ENCODE measurements around the gene IGF1R.

Gene IGF1R

DNA sequence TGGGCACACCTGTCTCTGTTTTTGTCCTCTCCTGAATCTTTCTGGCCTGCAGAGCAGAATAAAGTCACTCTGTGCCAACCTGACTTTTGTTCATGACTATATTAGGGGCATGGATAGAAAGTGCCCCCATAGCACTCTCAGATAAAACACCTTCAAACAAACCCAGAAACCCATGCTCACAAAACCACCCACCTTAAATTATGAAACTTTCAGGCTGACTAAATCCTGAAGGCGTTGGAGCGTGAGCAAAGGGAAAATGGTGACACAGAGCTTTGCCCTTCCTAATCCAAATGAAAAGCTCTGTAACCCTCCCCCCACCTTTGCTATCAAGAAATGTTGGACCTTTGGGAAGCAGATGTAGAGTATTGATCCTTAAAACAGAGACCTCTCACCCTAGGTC, 138.9 kb downstream of the IGF1R start:
- H3K36me3 ChIP-seq (ENCODE audit: control insufficient read depth, low read depth, low read length) = no peaks in the 10 kb centered on the region
- H3K4me3 ChIP-seq (ENCODE audit: low read length) = no peak overlapping the region
- H3K9ac ChIP-seq (ENCODE audit: low read length) = no peak overlapping the region
- no peaks in the 10 kb centered on the region for H3K27me3 ChIP-seq (ENCODE audit: control insufficient read depth, insufficient read depth, low read length)
- H3K27ac ChIP-seq (ENCODE audit: low read length) = no peak overlapping the region
- no peaks in the 10 kb centered on the region for H3K9me3 ChIP-seq (ENCODE audit: control insufficient read depth, low read depth, low read length)
- H3K4me1 ChIP-seq (ENCODE audit: control insufficient read depth, low read depth, low read length) = peaks cover 72% of the 10 kb centered on the region

DNA sequence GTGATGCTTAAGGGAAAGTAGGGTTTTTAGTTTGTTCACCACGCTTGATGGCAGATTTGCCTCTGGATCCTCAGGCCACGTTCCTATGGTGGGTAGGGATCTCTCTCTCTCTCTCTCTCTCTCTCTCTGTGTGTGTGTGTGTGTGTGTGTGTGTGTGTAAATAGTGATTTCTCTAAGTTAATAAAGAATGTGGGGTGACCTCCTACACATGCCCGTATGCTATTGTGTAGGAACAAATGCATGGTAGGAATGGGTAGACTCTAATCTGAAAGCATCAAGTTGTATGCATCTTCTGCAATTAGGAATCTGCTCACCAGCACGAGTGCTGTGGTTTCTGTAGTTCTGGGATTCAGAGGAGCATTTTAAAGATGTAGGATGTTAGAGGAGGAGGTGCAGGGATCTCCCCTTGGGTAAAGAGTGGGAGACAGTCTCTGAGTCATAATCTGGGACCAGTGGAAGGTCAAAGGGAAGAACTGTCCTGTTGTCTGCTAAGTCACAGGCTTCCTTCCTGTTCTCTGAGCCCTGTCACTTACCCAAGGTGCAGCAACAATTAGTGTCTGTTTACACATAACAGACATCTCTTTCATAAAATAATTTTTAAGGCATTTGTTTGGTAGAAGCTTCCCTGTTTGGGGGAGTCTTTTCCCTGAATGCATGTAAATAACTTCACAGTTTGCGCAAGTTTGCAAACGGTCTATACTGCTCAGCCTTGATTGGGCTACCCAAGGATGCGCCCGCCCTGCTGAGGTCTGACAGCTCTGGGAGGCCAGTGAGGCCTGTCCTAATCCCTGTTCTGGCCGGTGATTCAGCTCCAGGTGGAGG, 139.8 kb downstream of the IGF1R start:
- Histone ChIP-seq H3K27me3 (ENCODE audit: control insufficient read depth, insufficient read depth, low read length) (no peaks in the 10 kb centered on the region), H3K4me1 (ENCODE audit: control insufficient read depth, low read depth, low read length) (peaks cover 75% of the 10 kb centered on the region), H3K9ac (ENCODE audit: low read length) (no peak overlapping the region), H3K4me3 (ENCODE audit: low read length) (no peak overlapping the region), H3K36me3 (ENCODE audit: control insufficient read depth, low read depth, low read length) (no peaks in the 10 kb centered on the region), H3K9me3 (ENCODE audit: control insufficient read depth, low read depth, low read length) (no peaks in the 10 kb centered on the region), H3K27ac (ENCODE audit: low read length) (no peak overlapping the region)

DNA sequence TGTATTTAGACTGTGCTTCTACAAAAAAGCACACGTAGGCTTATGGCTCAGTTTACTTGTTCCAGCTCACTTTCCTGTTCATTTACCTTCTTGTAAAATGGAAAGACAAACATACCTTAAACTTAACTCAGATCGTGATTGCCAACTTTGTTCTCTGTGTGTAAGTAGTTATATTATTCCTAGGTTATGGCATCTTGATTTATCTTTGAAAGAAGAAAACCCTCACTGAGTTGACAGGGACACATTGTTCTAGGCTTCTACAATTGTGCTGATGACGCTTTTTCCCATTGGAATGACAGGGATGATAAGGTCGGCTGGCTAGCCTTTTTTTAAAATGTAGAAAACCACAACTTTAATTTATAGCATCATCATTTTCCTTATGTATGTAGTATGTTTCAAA, 140.7 kb downstream of the IGF1R start:
- Histone ChIP-seq H3K4me1 (ENCODE audit: control insufficient read depth, low read depth, low read length) (peaks cover 79% of the 10 kb centered on the region), H3K27ac (ENCODE audit: low read length) (no peak overlapping the region), H3K9me3 (ENCODE audit: control insufficient read depth, low read depth, low read length) (no peaks in the 10 kb centered on the region), H3K9ac (ENCODE audit: low read length) (no peak overlapping the region), H3K36me3 (ENCODE audit: control insufficient read depth, low read depth, low read length) (no peaks in the 10 kb centered on the region), H3K4me3 (ENCODE audit: low read length) (no peak overlapping the region), H3K27me3 (ENCODE audit: control insufficient read depth, insufficient read depth, low read length) (no peaks in the 10 kb centered on the region)

GRCh38 chr15:98790270-98790669, 141.9 kb downstream of the IGF1R start:
- Histone ChIP-seq H3K4me1 (ENCODE audit: control insufficient read depth, low read depth, low read length) (peaks cover 77% of the 10 kb centered on the region), H3K36me3 (ENCODE audit: control insufficient read depth, low read depth, low read length) (no peaks in the 10 kb centered on the region), H3K9ac (ENCODE audit: low read length) (no peak overlapping the region), H3K27ac (ENCODE audit: low read length) (no peak overlapping the region), H3K9me3 (ENCODE audit: control insufficient read depth, low read depth, low read length) (no peaks in the 10 kb centered on the region), H3K4me3 (ENCODE audit: low read length) (no peak overlapping the region), H3K27me3 (ENCODE audit: control insufficient read depth, insufficient read depth, low read length) (no peaks in the 10 kb centered on the region)

DNA sequence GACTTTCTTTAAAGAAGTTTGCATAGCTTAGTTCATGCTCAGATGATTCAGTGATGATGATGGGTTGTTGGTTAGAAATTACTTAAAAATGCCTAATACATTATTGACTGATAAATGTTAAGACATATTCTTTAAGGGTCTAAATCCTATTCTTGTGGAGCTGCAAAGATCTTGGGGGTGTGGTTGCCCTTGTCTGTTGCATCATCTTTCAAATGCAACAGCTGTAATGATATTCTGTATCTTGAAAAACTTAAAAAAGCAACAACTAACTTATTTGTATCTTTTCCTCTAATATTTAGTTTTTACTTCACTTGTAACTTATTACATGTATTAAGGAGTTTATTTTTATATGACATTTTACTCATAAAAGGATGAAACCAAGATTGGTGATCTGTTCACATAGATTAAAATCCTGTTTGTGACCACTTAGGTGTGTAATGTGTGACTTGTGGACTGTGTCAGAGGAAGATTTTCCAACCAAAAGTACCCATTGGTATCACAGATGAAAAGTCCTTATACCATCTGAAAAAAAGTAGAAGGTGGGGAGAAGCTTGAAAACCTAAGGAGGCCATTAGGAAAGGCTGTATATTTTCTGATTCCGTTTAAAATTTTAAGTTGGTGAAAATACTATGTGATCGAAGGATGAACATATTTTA, 142.8 kb downstream of the IGF1R start:
- Histone ChIP-seq H3K27me3 (ENCODE audit: control insufficient read depth, insufficient read depth, low read length) (no peaks in the 10 kb centered on the region), H3K4me3 (ENCODE audit: low read length) (no peak overlapping the region), H3K9me3 (ENCODE audit: control insufficient read depth, low read depth, low read length) (no peaks in the 10 kb centered on the region), H3K36me3 (ENCODE audit: control insufficient read depth, low read depth, low read length) (no peaks in the 10 kb centered on the region), H3K4me1 (ENCODE audit: control insufficient read depth, low read depth, low read length) (peaks cover 75% of the 10 kb centered on the region), H3K27ac (ENCODE audit: low read length) (no peak overlapping the region), H3K9ac (ENCODE audit: low read length) (no peak overlapping the region)

- Histone ChIP-seq H3K36me3 (ENCODE audit: control insufficient read depth, low read depth, low read length) (no peaks in the 10 kb centered on the region), H3K4me3 (ENCODE audit: low read length) (no peak overlapping the region), H3K27ac (ENCODE audit: low read length) (no peak overlapping the region), H3K9ac (ENCODE audit: low read length) (no peak overlapping the region), H3K9me3 (ENCODE audit: control insufficient read depth, low read depth, low read length) (no peaks in the 10 kb centered on the region), H3K4me1 (ENCODE audit: control insufficient read depth, low read depth, low read length) (peaks cover 75% of the 10 kb centered on the region), H3K27me3 (ENCODE audit: control insufficient read depth, insufficient read depth, low read length) (no peaks in the 10 kb centered on the region)
Observed at GRCh38 chr15:98792117-98792516, 143.8 kb downstream of the IGF1R start.

- Histone ChIP-seq H3K4me3 (ENCODE audit: low read length) (no peak overlapping the region), H3K4me1 (ENCODE audit: control insufficient read depth, low read depth, low read length) (peaks cover 69% of the 10 kb centered on the region), H3K9ac (ENCODE audit: low read length) (no peak overlapping the region), H3K27ac (ENCODE audit: low read length) (no peak overlapping the region), H3K27me3 (ENCODE audit: control insufficient read depth, insufficient read depth, low read length) (no peaks in the 10 kb centered on the region), H3K9me3 (ENCODE audit: control insufficient read depth, low read depth, low read length) (no peaks in the 10 kb centered on the region), H3K36me3 (ENCODE audit: control insufficient read depth, low read depth, low read length) (no peaks in the 10 kb centered on the region)
Observed at GRCh38 chr15:98794211-98794610, 145.9 kb downstream of the IGF1R start.

- Histone ChIP-seq H3K36me3 (ENCODE audit: control insufficient read depth, low read depth, low read length) (no peaks in the 10 kb centered on the region), H3K4me1 (ENCODE audit: control insufficient read depth, low read depth, low read length) (peaks cover 75% of the 10 kb centered on the region), H3K27me3 (ENCODE audit: control insufficient read depth, insufficient read depth, low read length) (no peaks in the 10 kb centered on the region), H3K27ac (ENCODE audit: low read length) (no peak overlapping the region), H3K4me3 (ENCODE audit: low read length) (no peak overlapping the region), H3K9ac (ENCODE audit: low read length) (no peak overlapping the region), H3K9me3 (ENCODE audit: control insufficient read depth, low read depth, low read length) (no peaks in the 10 kb centered on the region)
Observed at GRCh38 chr15:98794748-98795147, 146.4 kb downstream of the IGF1R start.

GRCh38 chr15:98795980-98796379, 147.6 kb downstream of the IGF1R start:
- H3K4me1 ChIP-seq (ENCODE audit: control insufficient read depth, low read depth, low read length) = peaks cover 75% of the 10 kb centered on the region
- no peak overlapping the region for H3K27ac ChIP-seq (ENCODE audit: low read length)
- H3K9me3 ChIP-seq (ENCODE audit: control insufficient read depth, low read depth, low read length) = no peaks in the 10 kb centered on the region
- no peak overlapping the region for H3K4me3 ChIP-seq (ENCODE audit: low read length)
- H3K27me3 ChIP-seq (ENCODE audit: control insufficient read depth, insufficient read depth, low read length) = no peaks in the 10 kb centered on the region
- no peaks in the 10 kb centered on the region for H3K36me3 ChIP-seq (ENCODE audit: control insufficient read depth, low read depth, low read length)
- H3K9ac ChIP-seq (ENCODE audit: low read length) = no peak overlapping the region

DNA sequence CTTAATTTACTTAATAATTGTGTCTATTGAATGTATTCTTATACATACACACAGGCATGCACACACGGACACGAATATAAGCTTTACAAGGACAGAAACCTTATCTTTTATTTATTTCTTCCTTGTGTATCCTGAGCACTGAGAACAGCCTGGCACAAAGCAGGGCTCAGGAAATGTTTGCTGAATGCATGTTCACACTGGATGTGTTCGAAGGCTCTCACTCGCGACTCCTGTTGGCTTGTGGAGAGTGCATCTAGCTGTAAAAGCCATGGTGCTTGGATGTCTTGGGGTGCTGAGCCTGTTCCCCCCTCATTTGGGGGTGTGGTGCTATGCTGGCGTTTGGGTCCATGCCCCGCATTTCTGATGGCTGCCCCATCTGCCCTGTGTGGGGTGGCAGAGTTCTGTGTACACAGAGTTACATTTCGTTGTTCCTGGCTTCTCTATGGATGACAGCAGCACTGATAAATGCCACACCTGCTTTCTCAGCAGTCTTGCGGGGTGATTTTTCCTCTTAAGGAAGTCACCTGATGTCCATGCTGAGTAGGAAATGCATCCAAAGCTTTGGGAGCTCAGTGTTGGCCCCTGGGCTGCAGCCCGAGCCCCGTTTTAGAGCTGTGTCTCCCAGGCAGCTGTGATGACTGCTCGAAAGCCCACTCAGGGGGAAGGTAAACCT, 148.5 kb downstream of the IGF1R start:
- Histone ChIP-seq H3K27ac (ENCODE audit: low read length) (no peak overlapping the region), H3K27me3 (ENCODE audit: control insufficient read depth, insufficient read depth, low read length) (no peaks in the 10 kb centered on the region), H3K36me3 (ENCODE audit: control insufficient read depth, low read depth, low read length) (no peaks in the 10 kb centered on the region), H3K9ac (ENCODE audit: low read length) (no peak overlapping the region), H3K9me3 (ENCODE audit: control insufficient read depth, low read depth, low read length) (no peaks in the 10 kb centered on the region), H3K4me1 (ENCODE audit: control insufficient read depth, low read depth, low read length) (peaks cover 76% of the 10 kb centered on the region), H3K4me3 (ENCODE audit: low read length) (no peak overlapping the region)

DNA sequence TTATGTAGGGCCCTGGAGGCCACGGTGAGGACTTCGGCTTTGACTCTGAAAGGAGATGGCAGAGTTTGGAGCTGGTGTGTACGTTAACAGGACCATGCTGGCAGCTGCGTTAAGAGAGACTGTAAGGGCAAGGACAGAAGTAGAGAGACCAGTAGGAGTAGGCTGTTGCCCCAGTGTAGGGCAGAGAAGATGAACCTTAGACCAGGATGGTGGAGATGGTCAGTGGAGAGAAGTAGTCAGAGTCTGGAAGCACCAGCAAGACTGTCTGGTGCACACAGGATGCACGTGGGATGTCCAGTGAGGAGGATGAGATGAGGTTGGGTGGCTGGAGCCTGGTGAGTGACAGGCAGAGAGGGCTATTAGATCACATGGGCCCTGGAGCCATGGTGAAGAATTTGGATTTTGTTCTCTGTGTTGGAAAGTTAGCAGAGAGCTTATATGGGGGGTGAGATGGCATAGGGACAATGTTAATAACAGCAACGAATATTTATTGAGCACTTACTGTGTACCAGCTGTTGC, 150.1 kb downstream of the IGF1R start:
- Histone ChIP-seq H3K9me3 (ENCODE audit: control insufficient read depth, low read depth, low read length) (no peaks in the 10 kb centered on the region), H3K4me1 (ENCODE audit: control insufficient read depth, low read depth, low read length) (peaks cover 82% of the 10 kb centered on the region), H3K27me3 (ENCODE audit: control insufficient read depth, insufficient read depth, low read length) (no peaks in the 10 kb centered on the region), H3K9ac (ENCODE audit: low read length) (no peak overlapping the region), H3K36me3 (ENCODE audit: control insufficient read depth, low read depth, low read length) (no peaks in the 10 kb centered on the region), H3K27ac (ENCODE audit: low read length) (no peak overlapping the region), H3K4me3 (ENCODE audit: low read length) (no peak overlapping the region)

Data from iPS-18a (cell line).